LNCAP (cell line): ENCODE results near the gene HS3ST4.

ENCODE experiments used
- TF ChIP-seq, protein P1 (sequence below): fragments of 450-650 bp; IDR thresholded peaks from 2 replicates; pipeline ENCODE4 v1.5.1; 2017; ENCODE audit warnings: mild to moderate bottlenecking

Gene HS3ST4

GRCh38 chr16:26157319-26157718 lies 465.6 kb downstream of the HS3ST4 start:
- TF ChIP-seq, protein P1, sequence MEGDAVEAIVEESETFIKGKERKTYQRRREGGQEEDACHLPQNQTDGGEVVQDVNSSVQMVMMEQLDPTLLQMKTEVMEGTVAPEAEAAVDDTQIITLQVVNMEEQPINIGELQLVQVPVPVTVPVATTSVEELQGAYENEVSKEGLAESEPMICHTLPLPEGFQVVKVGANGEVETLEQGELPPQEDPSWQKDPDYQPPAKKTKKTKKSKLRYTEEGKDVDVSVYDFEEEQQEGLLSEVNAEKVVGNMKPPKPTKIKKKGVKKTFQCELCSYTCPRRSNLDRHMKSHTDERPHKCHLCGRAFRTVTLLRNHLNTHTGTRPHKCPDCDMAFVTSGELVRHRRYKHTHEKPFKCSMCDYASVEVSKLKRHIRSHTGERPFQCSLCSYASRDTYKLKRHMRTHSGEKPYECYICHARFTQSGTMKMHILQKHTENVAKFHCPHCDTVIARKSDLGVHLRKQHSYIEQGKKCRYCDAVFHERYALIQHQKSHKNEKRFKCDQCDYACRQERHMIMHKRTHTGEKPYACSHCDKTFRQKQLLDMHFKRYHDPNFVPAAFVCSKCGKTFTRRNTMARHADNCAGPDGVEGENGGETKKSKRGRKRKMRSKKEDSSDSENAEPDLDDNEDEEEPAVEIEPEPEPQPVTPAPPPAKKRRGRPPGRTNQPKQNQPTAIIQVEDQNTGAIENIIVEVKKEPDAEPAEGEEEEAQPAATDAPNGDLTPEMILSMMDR: no peak

DNA sequence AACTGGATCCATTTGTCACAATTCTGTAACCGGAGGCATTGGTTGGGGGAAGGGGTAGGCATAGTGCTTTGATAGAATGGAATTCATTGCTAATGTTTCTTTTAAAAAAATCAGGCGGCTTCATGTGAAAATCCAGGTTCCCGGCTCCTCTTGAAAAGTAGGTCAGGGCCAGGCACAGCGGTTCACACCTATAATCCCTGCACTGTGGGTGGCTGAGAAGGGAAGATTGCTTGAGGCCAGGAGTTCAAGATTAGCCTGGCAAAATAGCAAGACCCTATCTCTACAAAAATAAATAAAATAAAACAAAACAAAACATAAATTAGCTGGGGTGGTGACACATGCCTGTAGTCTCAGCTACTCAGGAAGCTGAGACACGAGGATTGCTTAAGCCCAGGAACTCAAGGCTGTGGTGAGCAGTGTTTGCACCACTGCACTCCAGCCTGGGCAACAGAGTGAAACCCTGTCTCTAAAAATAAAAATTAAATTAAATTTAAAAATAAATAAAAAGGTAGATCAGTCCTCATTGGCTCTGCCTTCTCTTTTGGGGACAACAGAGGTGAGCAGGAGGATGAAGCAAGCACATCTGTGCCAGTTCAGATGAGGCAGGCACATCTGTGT lies 466.5 kb downstream of the HS3ST4 start:
- TF ChIP-seq, protein P1: no peak

- TF ChIP-seq, protein P1: no peak
Observed at GRCh38 chr16:26161461-26162180, 469.9 kb downstream of the HS3ST4 start.

DNA sequence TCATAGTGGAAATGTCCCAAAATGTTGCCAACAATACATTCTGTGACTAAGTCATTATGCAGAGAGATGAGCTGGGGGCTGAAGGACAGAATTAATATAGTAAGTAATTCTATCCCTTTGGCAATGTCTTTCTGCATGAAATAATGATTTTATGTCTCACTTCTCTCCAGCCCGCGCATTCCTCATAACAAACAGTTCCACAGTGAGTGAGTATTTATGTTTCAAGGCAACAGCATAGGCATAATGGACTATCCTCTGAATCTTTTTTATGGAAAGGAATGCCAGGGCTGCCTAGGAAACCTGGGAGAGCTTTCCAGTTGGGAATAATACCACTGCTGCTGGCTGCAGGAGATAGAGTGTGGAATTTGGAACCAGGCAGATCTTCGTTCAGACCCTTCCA lies 477.7 kb downstream of the HS3ST4 start:
- TF ChIP-seq, protein P1: no peak

- TF ChIP-seq, protein P1: no peak
Observed at GRCh38 chr16:26175944-26176343, 484.2 kb downstream of the HS3ST4 start.

GRCh38 chr16:26177438-26177837 lies 485.7 kb downstream of the HS3ST4 start:
- TF ChIP-seq, protein P1: no peak

DNA sequence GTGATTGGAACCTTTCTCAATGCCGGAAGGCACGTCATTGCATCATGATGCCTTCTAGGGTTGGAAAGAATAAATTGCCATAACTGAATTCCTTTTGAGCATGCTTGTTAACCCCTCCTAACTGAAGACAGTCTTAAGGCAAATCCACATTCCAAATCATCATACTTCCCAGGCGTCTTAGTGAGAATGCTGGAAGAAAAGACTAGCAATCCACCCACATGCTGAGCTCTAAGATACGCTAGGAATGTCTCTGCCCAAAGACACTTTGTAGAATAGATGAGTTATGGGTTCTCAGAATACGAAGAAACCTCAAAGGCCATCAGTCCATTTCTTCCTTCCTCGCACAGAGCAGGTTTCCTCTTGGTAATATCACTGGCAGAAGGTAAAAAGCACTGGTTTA lies 486.5 kb downstream of the HS3ST4 start:
- TF ChIP-seq, protein P1: no peak
